ENCODE measurements around the gene CDNF.
A peak's percentile ranks its signal among the peaks of the same experiment; 100 is the strongest.

CDNF gene

DNA sequence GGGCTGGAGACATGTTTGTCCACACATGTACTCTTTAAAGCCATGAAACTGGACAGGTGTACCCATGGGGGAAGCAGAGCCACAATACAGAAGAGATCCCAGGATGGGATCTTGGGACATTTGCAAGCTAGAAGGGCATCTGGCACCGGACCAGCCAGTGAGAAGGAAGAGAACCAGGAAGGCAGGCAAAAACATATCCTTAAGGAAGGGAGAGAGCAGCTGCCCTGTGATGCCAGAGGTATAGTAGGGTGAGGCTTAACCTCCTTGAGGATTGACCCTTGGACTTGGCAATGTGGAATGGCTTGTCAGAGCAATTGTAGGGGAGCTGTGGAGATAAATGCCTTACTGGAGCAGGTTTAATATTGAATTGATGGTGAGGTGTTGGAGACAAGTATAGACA is 23.0 kb upstream of the CDNF start:
- Mint-ChIP-seq H3K27ac (peak overlapping the region; percentile 55), H3K36me3 (ENCODE audit: low read depth) (peaks cover 32% of the 10 kb centered on the region), H3K27me3 (ENCODE audit: low read depth, poor library complexity) (no peaks in the 10 kb centered on the region), H3K4me3 (no peak overlapping the region), H3K9me3 (peaks cover 8% of the 10 kb centered on the region), H3K4me1 (no peaks in the 10 kb centered on the region)
- TF ChIP-seq, protein P1, sequence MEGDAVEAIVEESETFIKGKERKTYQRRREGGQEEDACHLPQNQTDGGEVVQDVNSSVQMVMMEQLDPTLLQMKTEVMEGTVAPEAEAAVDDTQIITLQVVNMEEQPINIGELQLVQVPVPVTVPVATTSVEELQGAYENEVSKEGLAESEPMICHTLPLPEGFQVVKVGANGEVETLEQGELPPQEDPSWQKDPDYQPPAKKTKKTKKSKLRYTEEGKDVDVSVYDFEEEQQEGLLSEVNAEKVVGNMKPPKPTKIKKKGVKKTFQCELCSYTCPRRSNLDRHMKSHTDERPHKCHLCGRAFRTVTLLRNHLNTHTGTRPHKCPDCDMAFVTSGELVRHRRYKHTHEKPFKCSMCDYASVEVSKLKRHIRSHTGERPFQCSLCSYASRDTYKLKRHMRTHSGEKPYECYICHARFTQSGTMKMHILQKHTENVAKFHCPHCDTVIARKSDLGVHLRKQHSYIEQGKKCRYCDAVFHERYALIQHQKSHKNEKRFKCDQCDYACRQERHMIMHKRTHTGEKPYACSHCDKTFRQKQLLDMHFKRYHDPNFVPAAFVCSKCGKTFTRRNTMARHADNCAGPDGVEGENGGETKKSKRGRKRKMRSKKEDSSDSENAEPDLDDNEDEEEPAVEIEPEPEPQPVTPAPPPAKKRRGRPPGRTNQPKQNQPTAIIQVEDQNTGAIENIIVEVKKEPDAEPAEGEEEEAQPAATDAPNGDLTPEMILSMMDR (IDR thresholded peaks at IDR 0.05): no peak
- no peak for DNase-seq

DNA sequence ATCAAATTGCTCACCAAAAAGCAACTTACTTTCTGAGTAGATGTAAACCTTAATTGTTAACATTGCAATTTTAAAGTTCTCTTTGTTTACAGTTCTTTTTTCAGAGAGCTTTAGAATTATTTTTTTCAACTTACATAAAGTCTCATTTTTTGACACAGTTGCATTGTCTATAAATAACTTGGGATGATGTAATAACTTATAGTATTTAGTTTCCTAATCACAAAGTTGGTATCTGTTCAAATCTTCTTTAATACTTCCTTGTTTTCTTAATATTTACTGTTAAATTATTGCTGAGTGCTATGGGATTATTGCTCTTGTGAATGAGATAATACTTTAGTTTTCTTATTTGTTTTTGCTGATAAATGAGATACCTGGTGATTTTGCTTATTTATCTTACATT is 21.9 kb upstream of the CDNF start:
- Mint-ChIP-seq H3K36me3 (ENCODE audit: low read depth) (peaks cover 25% of the 10 kb centered on the region), H3K4me3 (no peak overlapping the region), H3K27ac (no peak overlapping the region), H3K27me3 (ENCODE audit: low read depth, poor library complexity) (no peaks in the 10 kb centered on the region), H3K4me1 (no peaks in the 10 kb centered on the region), H3K9me3 (peaks cover 2% of the 10 kb centered on the region)
- TF ChIP-seq, protein P1 (IDR thresholded peaks at IDR 0.05): no peak
- DNase-seq: no peak

GRCh38 chr10:14859043-14859442 is 21.2 kb upstream of the CDNF start:
- Mint-ChIP-seq H3K4me1 (no peaks in the 10 kb centered on the region), H3K27me3 (ENCODE audit: low read depth, poor library complexity) (no peaks in the 10 kb centered on the region), H3K27ac (no peak overlapping the region), H3K4me3 (no peak overlapping the region), H3K36me3 (ENCODE audit: low read depth) (peaks cover 24% of the 10 kb centered on the region), H3K9me3 (no peaks in the 10 kb centered on the region)
- TF ChIP-seq, protein P1 (IDR thresholded peaks at IDR 0.05): no peak
- DNase-seq: no peak

- H3K27ac Mint-ChIP-seq: no peak overlapping the region
- H3K4me3 Mint-ChIP-seq: no peak overlapping the region
- H3K27me3 Mint-ChIP-seq (ENCODE audit: low read depth, poor library complexity): no peaks in the 10 kb centered on the region
- TF ChIP-seq, protein P1 (IDR thresholded peaks at IDR 0.05): no peak
- DNase-seq: no peak
- no peaks in the 10 kb centered on the region for H3K4me1 Mint-ChIP-seq
- no peaks in the 10 kb centered on the region for H3K9me3 Mint-ChIP-seq
- H3K36me3 Mint-ChIP-seq (ENCODE audit: low read depth): peaks cover 19% of the 10 kb centered on the region
Measured at GRCh38 chr10:14858338-14858960, 20.6 kb upstream of the CDNF start.

DNA sequence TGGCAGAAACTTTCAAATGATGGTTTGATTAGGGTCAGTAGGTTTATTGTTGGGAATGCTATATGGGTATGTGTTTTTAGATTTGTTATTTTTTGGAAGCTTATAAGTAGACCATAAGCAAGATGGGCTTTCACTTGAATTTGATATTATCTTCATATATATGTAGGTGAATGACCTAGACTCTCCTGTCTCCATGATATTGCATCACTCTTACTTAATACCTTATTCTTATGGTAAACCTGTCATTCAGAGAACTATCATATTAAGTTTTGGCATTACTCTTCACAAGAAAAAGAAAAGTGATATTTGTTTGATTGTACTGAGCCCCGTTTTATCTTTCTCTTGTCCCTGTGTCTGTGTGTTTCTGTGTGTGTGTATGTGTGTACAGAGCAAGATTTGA is 17.6 kb upstream of the CDNF start:
- Mint-ChIP-seq H3K9me3 (no peaks in the 10 kb centered on the region), H3K27me3 (ENCODE audit: low read depth, poor library complexity) (no peaks in the 10 kb centered on the region), H3K4me3 (no peak overlapping the region), H3K4me1 (no peaks in the 10 kb centered on the region), H3K27ac (no peak overlapping the region), H3K36me3 (ENCODE audit: low read depth) (peaks cover 17% of the 10 kb centered on the region)
- TF ChIP-seq, protein P1 (IDR thresholded peaks at IDR 0.05): no peak
- DNase-seq: no peak

DNA sequence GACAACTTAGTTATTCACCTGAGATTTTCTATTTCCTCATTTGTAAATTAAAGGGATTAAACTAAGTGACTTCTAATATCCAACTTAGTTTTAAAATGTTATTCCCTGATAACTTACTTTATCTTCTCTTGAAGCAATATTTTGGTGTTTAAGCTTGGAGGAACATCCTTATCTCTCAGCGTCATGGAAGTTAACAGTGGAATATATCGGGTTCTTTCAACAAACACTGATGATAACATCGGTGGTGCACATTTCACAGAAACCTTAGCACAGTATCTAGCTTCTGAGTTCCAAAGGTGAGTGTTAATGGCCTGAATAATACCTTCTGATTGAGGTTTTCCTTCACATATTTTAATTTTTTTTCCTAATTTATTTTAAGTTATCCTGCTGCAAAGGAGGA is 14.4 kb upstream of the CDNF start:
- H3K4me3 Mint-ChIP-seq: no peak overlapping the region
- no peaks in the 10 kb centered on the region for H3K4me1 Mint-ChIP-seq
- peaks cover 14% of the 10 kb centered on the region for H3K36me3 Mint-ChIP-seq (ENCODE audit: low read depth)
- no peaks in the 10 kb centered on the region for H3K9me3 Mint-ChIP-seq
- no peaks in the 10 kb centered on the region for H3K27me3 Mint-ChIP-seq (ENCODE audit: low read depth, poor library complexity)
- H3K27ac Mint-ChIP-seq: no peak overlapping the region
- no peak for DNase-seq
- TF ChIP-seq, protein P1 (IDR thresholded peaks at IDR 0.05): no peak

All from nephron progenitor cell (in vitro differentiated cells).